IPS-20b (cell line): ENCODE results near the gene PNKD.

Source experiments
- H3K27ac ChIP-seq: one replicate; pipeline ENCODE4 v1.5.1; 2013; ENCODE audit warnings: low read length
- H3K27me3 ChIP-seq: 2 replicates; pipeline ENCODE4 v1.6.1; 2013; ENCODE audit warnings: mild to moderate bottlenecking, low read length, inconsistent platforms; ENCODE audit not compliant: insufficient read depth
- H3K36me3 ChIP-seq: 2 replicates; pipeline ENCODE4 v1.6.1; 2013; ENCODE audit warnings: low read depth, mild to moderate bottlenecking, inconsistent platforms, low read length, moderate library complexity; ENCODE audit not compliant: insufficient read depth
- H3K4me1 ChIP-seq: 2 replicates; pipeline ENCODE4 v1.6.1; 2013; ENCODE audit warnings: mild to moderate bottlenecking, control low read depth, inconsistent platforms, low read length, moderate library complexity; ENCODE audit not compliant: insufficient read depth
- H3K4me3 ChIP-seq: 2 replicates; pipeline ENCODE4 v1.5.1; 2013; ENCODE audit warnings: mild to moderate bottlenecking, low read length, inconsistent platforms
- H3K9ac ChIP-seq: 2 replicates; pipeline ENCODE4 v1.6.1; 2013; ENCODE audit warnings: low read depth, mild to moderate bottlenecking, inconsistent platforms, low read length, moderate library complexity
- H3K9me3 ChIP-seq: 2 replicates; pipeline ENCODE4 v1.6.1; 2013; ENCODE audit warnings: mild to moderate bottlenecking, low read depth, low read length, inconsistent platforms; ENCODE audit not compliant: insufficient read depth

The PNKD gene

DNA sequence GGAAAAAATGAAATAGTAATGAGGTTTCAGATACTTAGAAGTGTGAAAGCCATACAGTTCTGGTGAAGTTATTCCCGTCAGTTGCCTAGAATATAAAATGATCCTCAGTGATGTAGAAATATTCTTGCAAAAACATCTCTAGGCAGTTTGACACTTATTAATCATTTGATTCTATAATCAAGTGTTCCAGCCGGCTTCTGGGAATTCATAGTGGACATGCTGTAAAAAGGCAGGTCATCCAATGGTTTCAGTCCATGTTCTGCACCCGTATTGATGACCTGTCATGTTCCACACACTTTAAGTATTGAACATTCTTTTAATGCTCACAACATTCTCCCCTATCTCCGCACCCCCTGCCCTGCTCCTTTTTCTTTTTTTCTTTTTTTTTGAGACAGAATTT is 33.5 kb upstream of the PNKD start:
- Histone ChIP-seq H3K9me3 (no peaks in the 10 kb centered on the region), H3K27me3 (no peaks in the 10 kb centered on the region), H3K36me3 (peaks cover 97% of the 10 kb centered on the region), H3K4me1 (no peaks in the 10 kb centered on the region), H3K9ac (no peak overlapping the region), H3K27ac (no peak overlapping the region), H3K4me3 (no peak overlapping the region)

DNA sequence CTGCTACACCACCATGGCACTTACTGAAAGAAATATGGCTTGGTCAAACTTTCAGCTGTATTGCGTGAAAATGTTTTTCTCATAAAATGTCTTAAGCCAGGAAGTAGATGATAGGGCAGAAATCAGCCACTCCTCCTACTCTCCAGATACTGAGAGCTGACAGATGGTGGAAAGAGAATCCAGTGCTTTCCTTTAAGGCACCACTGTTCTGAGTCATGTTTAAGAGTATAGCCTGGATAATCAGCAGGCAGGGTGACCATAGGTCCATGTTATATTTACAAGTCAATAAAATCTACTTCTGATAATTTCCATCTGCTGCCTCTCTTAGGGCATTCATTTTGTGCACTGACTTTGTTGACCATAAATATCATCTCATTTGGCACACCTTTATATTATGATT is 31.4 kb upstream of the PNKD start:
- H3K9me3 ChIP-seq, result no peaks in the 10 kb centered on the region
- no peaks in the 10 kb centered on the region for H3K27me3 ChIP-seq
- no peaks in the 10 kb centered on the region for H3K4me1 ChIP-seq
- H3K4me3 ChIP-seq, result no peak overlapping the region
- H3K36me3 ChIP-seq, result peaks cover 99% of the 10 kb centered on the region
- no peak overlapping the region for H3K27ac ChIP-seq
- H3K9ac ChIP-seq, result no peak overlapping the region

DNA sequence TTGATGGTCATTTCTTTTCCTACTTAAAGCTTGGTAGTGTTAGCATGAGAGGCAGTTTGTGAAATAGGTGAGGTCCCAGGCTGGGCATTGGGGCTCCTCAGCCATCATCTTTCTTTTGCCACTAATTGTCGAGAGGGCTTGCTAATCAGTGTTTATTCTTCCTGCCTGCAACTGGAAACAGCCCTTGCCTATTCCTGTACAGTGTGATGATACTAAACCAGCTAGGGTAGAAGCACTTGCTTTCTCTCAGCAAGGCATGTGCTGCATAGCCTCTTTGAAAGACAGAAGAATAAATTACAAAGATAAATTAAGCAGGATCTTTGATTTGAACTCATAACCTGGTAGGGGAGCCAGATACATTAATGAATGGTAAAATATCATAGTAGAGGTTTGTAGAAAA is 26.1 kb upstream of the PNKD start:
- no peaks in the 10 kb centered on the region for H3K4me1 ChIP-seq
- no peak overlapping the region for H3K27ac ChIP-seq
- H3K4me3 ChIP-seq, result no peak overlapping the region
- H3K27me3 ChIP-seq, result no peaks in the 10 kb centered on the region
- H3K9ac ChIP-seq, result no peak overlapping the region
- peaks cover 98% of the 10 kb centered on the region for H3K36me3 ChIP-seq
- no peaks in the 10 kb centered on the region for H3K9me3 ChIP-seq

DNA sequence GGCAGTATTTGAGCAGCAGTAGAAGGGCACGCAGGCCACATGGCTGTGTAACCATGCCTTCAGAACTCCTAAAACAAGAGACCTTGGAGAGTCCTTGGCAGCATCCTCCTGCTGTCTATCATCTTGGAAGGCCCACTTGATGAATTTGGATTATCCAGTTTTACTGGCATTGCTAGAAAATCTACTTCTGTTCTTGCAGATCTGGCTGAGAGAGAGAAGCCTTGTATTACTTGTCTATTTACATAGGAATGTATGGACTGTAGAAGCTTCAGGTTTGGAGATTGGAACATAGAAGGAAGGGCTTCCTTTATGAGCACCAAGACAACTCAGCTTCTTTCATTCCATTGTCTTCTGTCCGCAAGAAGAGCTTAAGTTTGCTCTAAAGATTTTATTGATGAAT is 25.7 kb upstream of the PNKD start:
- Histone ChIP-seq H3K36me3 (peaks cover 98% of the 10 kb centered on the region), H3K9me3 (no peaks in the 10 kb centered on the region), H3K27ac (no peak overlapping the region), H3K4me3 (no peak overlapping the region), H3K9ac (no peak overlapping the region), H3K4me1 (no peaks in the 10 kb centered on the region), H3K27me3 (no peaks in the 10 kb centered on the region)

DNA sequence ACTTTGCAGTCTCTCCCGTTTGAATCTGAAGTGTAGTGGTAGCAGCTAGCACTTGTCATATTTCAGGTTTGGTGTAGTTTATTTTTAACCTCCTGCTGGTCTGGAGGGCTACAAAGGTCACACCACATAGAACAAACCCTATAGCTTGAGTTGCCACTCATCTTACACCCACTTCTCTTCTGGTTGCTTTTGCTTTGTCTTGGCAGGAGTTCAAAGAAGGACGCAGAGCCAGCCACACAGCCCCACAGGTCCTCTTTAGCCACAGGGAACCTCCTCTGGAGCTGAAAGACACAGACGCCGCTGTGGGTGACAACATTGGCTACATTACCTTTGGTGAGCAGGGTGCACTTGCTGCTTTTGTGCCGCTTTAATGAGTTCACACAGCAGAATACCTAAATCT is 25.1 kb upstream of the PNKD start:
- Histone ChIP-seq H3K27me3 (no peaks in the 10 kb centered on the region), H3K27ac (no peak overlapping the region), H3K4me3 (no peak overlapping the region), H3K4me1 (no peaks in the 10 kb centered on the region), H3K36me3 (peaks cover 98% of the 10 kb centered on the region), H3K9ac (no peak overlapping the region), H3K9me3 (no peaks in the 10 kb centered on the region)

DNA sequence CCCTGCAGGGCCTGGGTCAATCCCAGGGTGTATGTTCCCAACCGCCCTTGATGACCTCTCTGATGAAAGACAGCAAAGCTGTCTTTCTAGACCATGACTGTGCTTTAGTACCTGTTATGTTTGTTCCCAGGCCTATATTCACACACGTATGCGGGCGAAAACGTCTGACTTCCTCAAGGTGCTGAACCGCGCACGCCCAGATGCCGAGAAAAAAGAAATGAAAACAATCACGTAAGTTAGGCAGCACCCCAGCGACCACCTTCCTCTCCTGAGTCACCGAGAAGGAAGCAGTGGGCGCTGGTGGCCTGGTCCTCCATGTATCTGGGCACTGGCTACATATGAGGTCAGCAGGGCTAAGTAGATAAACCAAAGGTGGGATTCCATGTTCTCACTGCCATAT is 20.6 kb upstream of the PNKD start:
- no peaks in the 10 kb centered on the region for H3K9me3 ChIP-seq
- H3K4me1 ChIP-seq, result no peaks in the 10 kb centered on the region
- peaks cover 99% of the 10 kb centered on the region for H3K36me3 ChIP-seq
- no peak overlapping the region for H3K9ac ChIP-seq
- no peak overlapping the region for H3K27ac ChIP-seq
- no peaks in the 10 kb centered on the region for H3K27me3 ChIP-seq
- H3K4me3 ChIP-seq, result no peak overlapping the region

DNA sequence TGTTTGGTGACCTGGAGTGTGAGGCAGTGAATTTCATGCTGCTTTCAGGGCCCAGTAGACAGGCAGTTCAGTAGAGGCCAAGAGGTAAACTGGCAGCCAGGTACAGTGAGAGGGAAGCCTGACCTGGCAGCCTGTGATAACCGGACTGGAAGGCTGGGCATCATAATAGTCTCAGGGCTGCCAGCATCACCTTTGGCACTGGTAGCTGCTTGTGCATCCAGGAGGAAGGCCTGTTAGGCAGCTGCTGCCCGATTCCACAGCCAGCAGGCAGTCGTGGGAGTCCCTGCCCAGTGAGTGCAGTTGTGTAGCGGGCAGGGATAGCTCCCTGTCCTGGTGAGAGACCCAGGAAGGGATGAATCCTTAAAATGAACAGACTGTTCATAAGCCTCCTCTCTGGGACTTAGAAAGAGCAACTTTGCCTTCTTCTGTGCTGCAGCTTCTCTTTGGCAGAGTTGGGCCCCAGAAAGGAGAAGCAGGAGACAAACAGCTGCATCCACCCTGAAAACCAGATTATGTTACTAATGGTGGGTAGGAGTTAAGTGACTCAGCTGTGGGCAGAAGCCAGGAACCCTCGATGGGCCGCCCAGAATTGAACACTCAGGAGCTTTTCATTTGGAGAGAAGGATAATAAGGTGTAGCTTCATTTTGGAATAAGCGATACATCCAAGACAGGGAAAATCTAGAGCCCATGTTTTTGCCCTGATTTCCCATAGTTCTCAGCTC is 17.6 kb upstream of the PNKD start:
- no peak overlapping the region for H3K27ac ChIP-seq
- H3K4me1 ChIP-seq, result no peaks in the 10 kb centered on the region
- no peaks in the 10 kb centered on the region for H3K9me3 ChIP-seq
- H3K27me3 ChIP-seq, result no peaks in the 10 kb centered on the region
- H3K9ac ChIP-seq, result no peak overlapping the region
- peaks cover 91% of the 10 kb centered on the region for H3K36me3 ChIP-seq
- H3K4me3 ChIP-seq, result no peak overlapping the region

DNA sequence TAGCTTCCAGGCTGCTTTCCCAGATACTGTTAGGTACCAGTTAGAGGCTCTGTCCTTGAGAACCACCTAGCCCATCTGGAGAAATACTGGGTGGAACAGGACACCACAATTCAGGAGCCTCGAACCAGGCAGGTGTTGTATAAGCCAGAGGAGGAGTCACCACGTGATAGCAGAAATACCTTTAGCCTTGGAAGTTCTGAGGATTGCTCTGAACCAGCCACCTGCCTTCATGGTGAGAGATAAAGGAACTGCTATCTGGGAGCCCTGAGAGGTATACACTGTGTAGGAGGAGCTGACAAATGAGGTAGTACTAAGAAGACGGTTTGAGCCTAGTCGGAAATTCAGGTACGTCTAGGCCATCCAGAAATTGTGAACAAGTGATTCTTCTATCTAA is 17.1 kb upstream of the PNKD start:
- no peak overlapping the region for H3K27ac ChIP-seq
- H3K36me3 ChIP-seq, result peaks cover 85% of the 10 kb centered on the region
- no peak overlapping the region for H3K4me3 ChIP-seq
- H3K4me1 ChIP-seq, result no peaks in the 10 kb centered on the region
- H3K9ac ChIP-seq, result no peak overlapping the region
- no peaks in the 10 kb centered on the region for H3K27me3 ChIP-seq
- no peaks in the 10 kb centered on the region for H3K9me3 ChIP-seq

DNA sequence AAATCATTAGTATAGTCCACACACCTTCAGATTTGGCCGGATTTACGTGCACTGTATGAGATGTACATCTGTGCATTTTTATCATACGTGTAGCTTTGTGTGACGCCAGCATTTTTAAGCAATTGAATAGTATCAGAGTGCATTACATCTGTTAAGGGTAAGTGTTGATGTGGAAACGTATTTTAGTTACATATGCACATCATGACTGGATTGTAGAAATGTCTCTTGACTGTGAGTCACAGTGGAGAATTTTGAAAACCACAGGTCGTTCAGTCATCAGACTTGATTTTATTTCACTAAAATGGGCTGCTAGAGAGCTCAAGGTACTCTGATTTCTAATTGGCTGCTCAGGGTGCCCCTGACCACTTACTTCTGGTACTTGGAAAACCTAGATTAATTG is 14.9 kb upstream of the PNKD start:
- no peak overlapping the region for H3K27ac ChIP-seq
- H3K9ac ChIP-seq, result no peak overlapping the region
- H3K4me3 ChIP-seq, result no peak overlapping the region
- H3K4me1 ChIP-seq, result 0 out of 2 replicates have a peak, but pooled peaks cover 4% of the 10 kb centered on the region
- peaks cover 63% of the 10 kb centered on the region for H3K36me3 ChIP-seq
- H3K9me3 ChIP-seq, result no peaks in the 10 kb centered on the region
- no peaks in the 10 kb centered on the region for H3K27me3 ChIP-seq

DNA sequence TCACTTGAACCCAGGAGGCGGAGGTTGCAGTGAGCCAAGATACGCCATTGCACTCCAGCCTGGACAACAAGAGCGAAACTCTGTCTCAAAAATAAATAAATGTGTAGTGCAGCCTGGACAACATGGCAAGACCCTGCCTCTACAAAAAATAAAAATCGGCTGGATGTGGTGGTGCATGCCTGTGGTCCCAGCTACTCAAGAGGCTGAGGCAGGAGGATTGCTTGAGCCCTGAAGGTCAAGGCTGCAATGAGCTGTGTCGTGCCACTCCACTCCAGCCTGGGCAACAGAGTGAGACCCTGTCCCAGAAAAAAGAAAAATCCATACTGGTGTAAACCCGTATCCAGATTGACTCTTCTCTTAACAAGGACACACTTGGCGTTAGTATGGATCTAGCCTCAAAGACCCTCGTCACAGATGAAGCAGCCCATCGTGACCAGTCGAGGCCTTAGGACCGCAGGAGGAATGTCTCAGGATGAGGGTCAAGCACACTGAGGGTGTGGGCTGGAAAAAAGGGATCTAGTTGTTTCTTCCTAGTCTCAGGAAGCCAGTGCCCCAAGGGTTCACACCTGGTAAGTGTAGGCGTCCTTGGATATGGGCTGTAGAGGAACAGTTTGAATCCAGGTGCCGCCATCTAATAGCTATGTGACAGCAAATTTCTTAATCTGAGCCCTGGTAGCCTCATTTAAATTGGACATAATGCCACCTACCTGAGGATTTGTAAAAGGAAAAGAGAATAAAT is 13.5 kb upstream of the PNKD start:
- Histone ChIP-seq H3K4me1 (peaks cover 14% of the 10 kb centered on the region), H3K27ac (no peak overlapping the region), H3K9ac (no peak overlapping the region), H3K9me3 (no peaks in the 10 kb centered on the region), H3K27me3 (no peaks in the 10 kb centered on the region), H3K4me3 (no peak overlapping the region), H3K36me3 (peaks cover 50% of the 10 kb centered on the region)

DNA sequence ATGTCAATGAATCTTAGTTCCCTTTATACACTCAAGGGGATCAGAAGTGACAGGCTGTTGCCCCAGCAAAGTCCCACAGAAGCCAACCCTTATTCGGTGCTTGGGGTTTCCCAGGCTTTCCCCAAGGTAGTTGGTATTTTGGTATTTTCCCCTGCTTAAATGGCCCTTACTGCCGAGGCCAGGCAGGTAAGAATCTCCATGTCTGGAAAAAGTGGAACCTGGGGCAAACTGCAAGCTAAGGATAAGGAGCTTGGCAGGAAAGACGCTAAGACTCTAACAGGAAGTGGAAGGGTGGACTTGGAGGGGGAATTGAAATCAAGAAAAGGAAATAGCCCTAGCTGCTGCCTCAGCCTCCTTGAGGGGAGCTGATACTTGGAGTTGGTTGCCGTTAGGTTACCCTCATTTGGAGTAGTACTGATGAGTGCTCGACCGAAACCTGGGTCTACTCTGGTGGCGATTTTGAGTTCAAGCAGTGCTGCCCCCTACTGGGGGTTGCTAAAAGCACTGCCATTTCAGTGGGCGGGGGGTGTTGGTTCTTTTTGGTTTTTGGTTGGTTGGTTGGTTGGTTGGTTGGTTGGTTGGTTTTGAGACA is 12.8 kb upstream of the PNKD start:
- Histone ChIP-seq H3K36me3 (peaks cover 43% of the 10 kb centered on the region), H3K4me1 (peaks cover 15% of the 10 kb centered on the region), H3K9me3 (no peaks in the 10 kb centered on the region), H3K9ac (no peak overlapping the region), H3K27ac (no peak overlapping the region), H3K4me3 (no peak overlapping the region), H3K27me3 (no peaks in the 10 kb centered on the region)
